ENCODE data around the gene AHCY.

GRCh38 chr20:34246126-34246626 is 57.0 kb downstream of the AHCY start:
- TF ChIP-seq CTCF (IDR thresholded peaks at IDR 0.05; ENCODE audit: low read depth, low read length) (no peak), EZH2phosphoT487 (IDR thresholded peaks at IDR 0.05; ENCODE audit: low read depth) (no peak)
